Stomach (tissue), 4 donors: ENCODE results near the gene WSCD1.

Experiments
- CTCF ChIP-seq, 7 experiments: fragments of 450-650 bp in 4 of 7; fragments of 200-600 bp in 3 of 7; sonication (generic) in 3 of 7; IDR thresholded peaks; one replicate each; pipeline ENCODE4 v1.5.1; 2016 to 2019; ENCODE audit warnings: antibody characterized with exemption in 7 of 7, control low read depth in 2 of 7, mild to moderate bottlenecking in 1 of 7
- EP300 ChIP-seq: sonication (generic); formaldehyde crosslinking; IDR thresholded peaks from one replicate; pipeline ENCODE4 v1.6.1; 2017; ENCODE audit warnings: antibody characterized with exemption
- POLR2A ChIP-seq, 4 donors: fragments of 450-650 bp; IDR thresholded peaks; one replicate each; pipeline ENCODE4 v1.6.1; 2016; ENCODE audit warnings: antibody characterized with exemption in 4 of 4, control low read depth in 2 of 4, mild to moderate bottlenecking in 1 of 4, moderate library complexity in 1 of 4

GRCh38 chr17:6162892-6163291 lies 92.7 kb downstream of the WSCD1 start:
- TF ChIP-seq EP300 (no peak), CTCF (IDR thresholded peaks at IDR 0.05) (no peak), POLR2A (IDR thresholded peaks at IDR 0.05) (no peak)
